CD4-positive, alpha-beta T cell (primary cell): ENCODE measurements around the gene SLIT1. TPM values are rescaled to one million over a fixed set of nuclear protein-coding genes. Genes with fewer than 3 reads are reported as not detected.

ENCODE experiments used
- ATAC-seq: fragments of 200-7000 bp; cut with Tn5 transposase; one replicate; pipeline ENCODE4 v1.10.0; 2022; ENCODE audit warnings: mild to moderate bottlenecking; ENCODE audit not compliant: poor library complexity
- CTCF ChIA-PET: fragments of 350-600 bp; sonication (Branson Sonifier 250); formaldehyde crosslinking; loops from one replicate; lab custom pipeline; 2021; ENCODE audit warnings: antibody characterized with exemption, inconsistent platforms; lab: Charles Lee
- POLR2A ChIA-PET: fragments of 350-600 bp; sonication (Branson Sonifier 250); formaldehyde crosslinking; loops from one replicate; lab custom pipeline; 2021; ENCODE audit warnings: antibody characterized with exemption, inconsistent platforms; lab: Charles Lee
- DNase-seq, 14 experiments: peaks; one replicate each; pipeline ENCODE4 v3.0.0-alpha.2; 2013 to 2020; ENCODE audit warnings: mixed read lengths in 2 of 14
- H3K27ac ChIP-seq, 2 donors: one replicate each; pipeline versions ENCODE4 v1.5.1 to v1.7.0; 2013; ENCODE audit warnings: low read length in 2 of 2, low read depth in 1 of 2, mild to moderate bottlenecking in 1 of 2
- H3K27me3 ChIP-seq, 2 experiments: 1 replicate in 1 of 2; 2 replicates in 1 of 2; pipeline versions ENCODE4 v1.6.1 to v1.7.0; 2013; ENCODE audit warnings: low read length in 2 of 2, control low read depth in 1 of 2, mild to moderate bottlenecking in 1 of 2, moderate library complexity in 1 of 2; ENCODE audit not compliant: insufficient read depth in 2 of 2, control insufficient read depth in 1 of 2
- H3K36me3 ChIP-seq: one replicate; pipeline ENCODE4 v1.6.1; 2013; ENCODE audit warnings: low read length, control low read depth; ENCODE audit not compliant: insufficient read depth
- H3K4me1 ChIP-seq: one replicate; pipeline ENCODE4 v1.6.1; 2013; ENCODE audit warnings: low read length, control low read depth; ENCODE audit not compliant: insufficient read depth
- H3K4me3 ChIP-seq: one replicate; pipeline ENCODE4 v1.5.1; 2013; ENCODE audit warnings: mild to moderate bottlenecking, low read length, moderate library complexity
- H3K9me3 ChIP-seq, 2 experiments: 1 replicate in 1 of 2; 2 replicates in 1 of 2; pipeline versions ENCODE4 v1.6.1 to v1.7.0; 2013; ENCODE audit warnings: low read length in 2 of 2, mild to moderate bottlenecking in 2 of 2, control low read depth in 1 of 2, moderate library complexity in 1 of 2; ENCODE audit not compliant: control insufficient read depth in 1 of 2, insufficient read depth in 1 of 2
- H3K27ac Mint-ChIP-seq: one replicate; pipeline ENCODE4 v1.8.0; 2020; ENCODE audit warnings: mixed read lengths
- H3K27me3 Mint-ChIP-seq: one replicate; pipeline ENCODE4 v1.8.0; 2021; ENCODE audit warnings: mixed read lengths
- H3K36me3 Mint-ChIP-seq: one replicate; pipeline ENCODE4 v1.8.0; 2021; ENCODE audit warnings: low read depth, mixed read lengths
- H3K4me1 Mint-ChIP-seq: one replicate; pipeline ENCODE4 v1.8.0; 2021; ENCODE audit warnings: low read depth, mixed read lengths
- H3K4me3 Mint-ChIP-seq: one replicate; pipeline ENCODE4 v1.8.0; 2020; ENCODE audit warnings: mild to moderate bottlenecking, mixed read lengths
- H3K9me3 Mint-ChIP-seq: one replicate; pipeline ENCODE4 v1.8.0; 2020; ENCODE audit warnings: mixed read lengths
- CTCF ChIP-seq: fragments of 200-600 bp; IDR thresholded peaks from one replicate; pipeline ENCODE4 v1.8.0; 2022; ENCODE audit warnings: antibody characterized with exemption, mild to moderate bottlenecking
- intact Hi-C, 2 experiments: fragments of 100-400 bp; cut with DNase I in 1 of 2; cut with micrococcal nuclease in 1 of 2; formaldehyde crosslinking; loops; one replicate each; pipeline versions ENCODE4 v1.15.1 to v1.9.0; 2023 to 2025; cut with DNase I, micrococcal nuclease
- total RNA-seq, 174 experiments: library from RNA in 2 of 174; stranded (reverse) in 2 of 174; gene quantifications; one replicate each; pipeline ENCODE4 v1.2.3 and lab custom pipeline; 2021 to 2026

Gene SLIT1
- total RNA-seq, 2 experiments from 2014 or later: 0.30 to 0.39 TPM

DNA sequence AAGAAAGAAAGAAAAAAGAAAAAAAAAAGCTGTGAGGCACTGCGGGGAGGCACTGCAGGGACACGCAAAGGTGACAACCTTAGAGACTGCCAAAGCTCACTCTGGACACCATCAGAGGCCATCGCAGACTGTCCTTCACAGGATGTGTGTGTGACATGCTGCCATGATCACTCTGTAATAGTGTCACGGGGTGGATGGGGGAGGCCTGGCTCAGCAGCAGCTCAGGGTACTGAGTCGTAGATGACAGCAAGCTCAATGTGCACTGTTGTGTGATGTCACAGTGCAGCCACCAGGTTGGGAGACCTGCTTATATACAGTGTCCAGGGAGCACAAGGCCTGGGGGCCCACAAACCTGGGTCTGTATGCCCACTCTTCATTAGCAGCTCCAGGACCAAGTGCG is 83.3 kb downstream of the SLIT1 start:
- CTCF ChIA-PET: no interaction called here
- no peak overlapping the region for H3K4me3 ChIP-seq
- H3K36me3 Mint-ChIP-seq: no peaks in the 10 kb centered on the region
- no peak overlapping the region for H3K4me3 Mint-ChIP-seq
- no peaks in the 10 kb centered on the region for H3K9me3 Mint-ChIP-seq
- H3K4me1 Mint-ChIP-seq: no peaks in the 10 kb centered on the region
- intact Hi-C loops: no loop called here
- H3K36me3 ChIP-seq: no peaks in the 10 kb centered on the region
- no peak for ATAC-seq
- no peak for TF ChIP-seq CTCF
- H3K27ac ChIP-seq: no peak overlapping the region
- no peak overlapping the region for H3K27ac Mint-ChIP-seq
- POLR2A ChIA-PET: no interaction called here
- H3K9me3 ChIP-seq: no peaks in the 10 kb centered on the region
- H3K27me3 Mint-ChIP-seq: peaks cover 6% of the 10 kb centered on the region
- H3K27me3 ChIP-seq: peaks cover 0 to 2% of the 10 kb centered on the region in 2 experiments
- no peak for DNase-seq
- H3K4me1 ChIP-seq: no peaks in the 10 kb centered on the region

DNA sequence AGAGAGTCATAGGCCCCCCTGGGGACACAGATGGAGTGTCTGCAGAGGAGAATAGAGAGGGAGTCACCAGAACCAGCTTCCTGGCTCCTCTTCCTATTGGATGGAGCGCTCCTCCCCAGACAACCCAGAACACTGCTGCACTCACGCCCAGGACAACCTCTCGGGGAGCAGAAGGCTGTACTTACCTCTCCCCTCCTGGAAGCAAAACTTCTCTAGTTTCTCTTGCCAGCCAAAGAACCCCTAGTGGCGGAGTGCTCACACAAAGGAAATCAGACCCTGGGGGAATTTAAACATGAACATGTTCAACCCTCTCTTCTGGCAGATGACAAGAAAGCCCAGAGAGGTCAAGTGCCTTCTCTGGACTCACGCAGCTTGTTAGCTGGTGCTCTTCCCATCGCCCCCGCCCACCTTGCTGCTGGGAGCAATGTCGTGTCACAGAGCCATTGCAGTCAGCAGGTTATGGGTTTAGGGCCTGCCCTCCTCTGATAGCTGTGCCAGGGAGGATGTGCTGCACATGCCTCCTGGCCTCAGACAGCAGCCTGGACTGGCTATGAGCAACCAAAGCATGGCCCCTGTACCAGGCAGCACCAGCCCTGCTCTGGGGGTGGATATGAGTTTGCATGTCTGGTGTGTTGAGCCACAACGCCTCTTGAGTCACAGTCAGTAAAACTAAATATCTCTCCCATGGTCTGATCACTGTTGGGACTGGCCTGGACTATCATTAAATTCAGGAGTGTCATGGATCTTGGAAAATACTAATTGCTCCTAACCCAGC is 84.4 kb downstream of the SLIT1 start:
- DNase-seq (no peak), ATAC-seq (no peak)
- Histone ChIP-seq H3K9me3 (no peaks in the 10 kb centered on the region), H3K27ac (no peak overlapping the region), H3K4me1 (peaks cover 8% of the 10 kb centered on the region), H3K4me3 (no peak overlapping the region), H3K27me3 (peaks cover 0 to 2% of the 10 kb centered on the region in 2 experiments), H3K36me3 (no peaks in the 10 kb centered on the region)
- ChIA-PET POLR2A (no interaction called here), CTCF (no interaction called here)
- TF ChIP-seq CTCF: no peak
- H3K4me1 Mint-ChIP-seq: peaks cover 1% of the 10 kb centered on the region
- no peaks in the 10 kb centered on the region for H3K9me3 Mint-ChIP-seq
- intact Hi-C loops: no loop called here
- no peaks in the 10 kb centered on the region for H3K36me3 Mint-ChIP-seq
- H3K4me3 Mint-ChIP-seq: no peak overlapping the region
- peaks cover 6% of the 10 kb centered on the region for H3K27me3 Mint-ChIP-seq
- H3K27ac Mint-ChIP-seq: no peak overlapping the region

GRCh38 chr10:97100657-97101056 is 85.1 kb downstream of the SLIT1 start:
- H3K9me3 ChIP-seq: no peaks in the 10 kb centered on the region
- Mint-ChIP-seq H3K36me3 (no peaks in the 10 kb centered on the region), H3K9me3 (no peaks in the 10 kb centered on the region), H3K4me1 (peaks cover 7% of the 10 kb centered on the region), H3K4me3 (no peak overlapping the region), H3K27ac (no peak overlapping the region), H3K27me3 (peaks cover 6% of the 10 kb centered on the region)
- ATAC-seq (no peak), DNase-seq (no peak)
- H3K36me3 ChIP-seq: no peaks in the 10 kb centered on the region
- POLR2A ChIA-PET: no interaction called here
- H3K27me3 ChIP-seq: peaks cover 0 to 2% of the 10 kb centered on the region in 2 experiments
- intact Hi-C loops: no loop called here
- H3K4me3 ChIP-seq: no peak overlapping the region
- no peak overlapping the region for H3K27ac ChIP-seq
- H3K4me1 ChIP-seq: peaks cover 15% of the 10 kb centered on the region
- CTCF ChIA-PET: no interaction called here
- TF ChIP-seq CTCF: no peak
